ENCODE data around the gene RFX3.

RFX3 gene

DNA sequence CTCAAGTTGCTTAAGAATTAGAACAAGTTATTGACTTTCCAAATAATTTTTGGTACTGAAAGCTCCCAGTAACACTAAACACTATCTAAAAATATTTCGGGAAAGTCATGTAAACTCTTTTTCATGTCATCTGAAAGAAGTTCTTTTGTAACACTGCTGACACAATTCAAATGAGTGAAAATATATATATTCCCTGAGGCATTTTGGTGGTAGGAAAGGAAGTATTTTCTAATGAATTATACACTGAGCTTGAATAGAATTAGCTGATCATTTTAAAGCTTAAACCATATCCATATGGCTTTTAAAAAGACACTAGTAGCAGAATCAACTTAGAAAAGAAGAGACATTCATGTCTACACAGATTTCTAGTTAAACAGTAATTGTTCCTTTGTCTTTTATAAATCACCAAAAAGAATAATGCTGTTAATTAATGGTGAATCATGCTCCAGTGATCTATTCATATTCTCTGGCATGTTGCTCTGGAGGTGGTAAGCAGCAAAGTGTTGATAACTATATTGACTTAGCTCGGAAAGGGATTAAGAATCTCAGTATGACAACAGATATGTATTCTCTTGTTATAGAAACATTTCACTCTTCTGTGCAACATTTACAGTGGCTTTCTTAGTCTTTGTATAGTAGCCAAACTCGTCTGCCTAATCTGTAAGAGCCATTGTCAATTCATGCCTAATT, 27.4 kb upstream of the RFX3 start:
- Histone ChIP-seq H3K27ac (ENCODE audit: low read depth, low read length) (no peak overlapping the region), H4K20me1 (ENCODE audit: control insufficient read depth, insufficient read depth, low read depth, low read length) (no peaks in the 10 kb centered on the region), H3K79me2 (ENCODE audit: control insufficient read depth, low read length) (no peaks in the 10 kb centered on the region), H3F3A (ENCODE audit: control insufficient read depth, insufficient read depth) (no peaks in the 10 kb centered on the region), H3K27me3 (ENCODE audit: control insufficient read depth, low read length) (no peaks in the 10 kb centered on the region), H3K4me2 (ENCODE audit: low read length) (no peak overlapping the region), H3K36me3 (ENCODE audit: control insufficient read depth, low read length) (no peaks in the 10 kb centered on the region), H3K9me2 (replicated peaks; ENCODE audit: control insufficient read depth, low read length) (no peaks in the 10 kb centered on the region), H3K4me1 (ENCODE audit: control insufficient read depth, low read length) (no peaks in the 10 kb centered on the region), H3K4me3 (ENCODE audit: low read length) (no peak overlapping the region), H3K9me3 (ENCODE audit: control insufficient read depth, insufficient read depth, low read length) (no peaks in the 10 kb centered on the region)
- no peak for TF ChIP-seq EZH2phosphoT487 (IDR thresholded peaks at IDR 0.05; ENCODE audit: borderline replicate concordance, low read length)
- TF ChIP-seq, protein P1, sequence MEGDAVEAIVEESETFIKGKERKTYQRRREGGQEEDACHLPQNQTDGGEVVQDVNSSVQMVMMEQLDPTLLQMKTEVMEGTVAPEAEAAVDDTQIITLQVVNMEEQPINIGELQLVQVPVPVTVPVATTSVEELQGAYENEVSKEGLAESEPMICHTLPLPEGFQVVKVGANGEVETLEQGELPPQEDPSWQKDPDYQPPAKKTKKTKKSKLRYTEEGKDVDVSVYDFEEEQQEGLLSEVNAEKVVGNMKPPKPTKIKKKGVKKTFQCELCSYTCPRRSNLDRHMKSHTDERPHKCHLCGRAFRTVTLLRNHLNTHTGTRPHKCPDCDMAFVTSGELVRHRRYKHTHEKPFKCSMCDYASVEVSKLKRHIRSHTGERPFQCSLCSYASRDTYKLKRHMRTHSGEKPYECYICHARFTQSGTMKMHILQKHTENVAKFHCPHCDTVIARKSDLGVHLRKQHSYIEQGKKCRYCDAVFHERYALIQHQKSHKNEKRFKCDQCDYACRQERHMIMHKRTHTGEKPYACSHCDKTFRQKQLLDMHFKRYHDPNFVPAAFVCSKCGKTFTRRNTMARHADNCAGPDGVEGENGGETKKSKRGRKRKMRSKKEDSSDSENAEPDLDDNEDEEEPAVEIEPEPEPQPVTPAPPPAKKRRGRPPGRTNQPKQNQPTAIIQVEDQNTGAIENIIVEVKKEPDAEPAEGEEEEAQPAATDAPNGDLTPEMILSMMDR (IDR thresholded peaks at IDR 0.05; ENCODE audit: low read depth, low read length, poor library complexity, severe bottlenecking) = no peak

DNA sequence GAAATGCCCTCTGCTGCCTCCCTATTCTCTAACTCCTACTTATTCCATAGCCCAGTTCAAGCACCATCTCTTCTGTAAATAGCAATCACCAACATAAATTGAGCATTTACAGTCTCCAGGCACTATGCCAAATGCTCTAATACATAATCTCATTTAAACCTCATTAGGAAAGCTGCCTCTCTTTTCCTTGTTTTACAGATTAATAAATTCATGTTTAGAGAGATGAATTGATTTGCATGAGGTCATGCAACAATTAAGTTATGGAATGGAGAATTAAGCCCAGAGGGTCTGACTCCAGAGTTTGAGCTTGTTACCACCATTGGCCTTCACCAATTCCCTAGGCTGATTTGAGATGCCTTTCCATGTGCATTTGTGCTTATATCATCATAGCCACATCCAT, 23.4 kb upstream of the RFX3 start:
- Histone ChIP-seq H3F3A (ENCODE audit: control insufficient read depth, insufficient read depth) (no peaks in the 10 kb centered on the region), H4K20me1 (ENCODE audit: control insufficient read depth, insufficient read depth, low read depth, low read length) (no peaks in the 10 kb centered on the region), H3K27me3 (ENCODE audit: control insufficient read depth, low read length) (no peaks in the 10 kb centered on the region), H3K79me2 (ENCODE audit: control insufficient read depth, low read length) (no peaks in the 10 kb centered on the region), H3K27ac (ENCODE audit: low read depth, low read length) (no peak overlapping the region), H3K36me3 (ENCODE audit: control insufficient read depth, low read length) (no peaks in the 10 kb centered on the region), H3K9me3 (ENCODE audit: control insufficient read depth, insufficient read depth, low read length) (no peaks in the 10 kb centered on the region), H3K4me2 (ENCODE audit: low read length) (no peak overlapping the region), H3K9me2 (replicated peaks; ENCODE audit: control insufficient read depth, low read length) (0 out of 2 replicates have a peak, but pooled peaks cover 2% of the 10 kb centered on the region), H3K4me1 (ENCODE audit: control insufficient read depth, low read length) (no peaks in the 10 kb centered on the region), H3K4me3 (ENCODE audit: low read length) (no peak overlapping the region)
- no peak for TF ChIP-seq EZH2phosphoT487 (IDR thresholded peaks at IDR 0.05; ENCODE audit: borderline replicate concordance, low read length)
- TF ChIP-seq, protein P1 (IDR thresholded peaks at IDR 0.05; ENCODE audit: low read depth, low read length, poor library complexity, severe bottlenecking) = no peak

DNA sequence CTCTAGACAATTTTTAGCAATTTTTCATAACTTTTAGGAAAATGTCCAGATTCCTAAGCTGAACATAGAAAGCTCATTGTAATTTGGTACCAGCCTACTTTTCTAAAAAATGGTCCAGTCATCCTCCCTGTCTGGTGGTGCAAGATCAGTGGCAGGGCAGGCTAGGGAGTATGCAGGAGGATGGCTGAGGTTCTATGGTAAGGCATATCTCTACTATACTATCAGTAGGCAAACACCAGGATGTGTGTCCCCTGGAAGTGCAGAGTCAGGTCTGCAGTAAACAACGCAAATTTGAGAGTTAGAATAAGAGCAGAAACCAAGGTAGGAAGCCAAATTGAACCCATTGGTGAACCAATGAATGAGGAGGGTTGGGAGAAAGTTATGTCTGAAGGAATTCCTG, 22.8 kb upstream of the RFX3 start:
- TF ChIP-seq, protein P1 (IDR thresholded peaks at IDR 0.05; ENCODE audit: low read depth, low read length, poor library complexity, severe bottlenecking) = no peak
- TF ChIP-seq EZH2phosphoT487 (IDR thresholded peaks at IDR 0.05; ENCODE audit: borderline replicate concordance, low read length) = no peak
- no peaks in the 10 kb centered on the region for H3K36me3 ChIP-seq (ENCODE audit: control insufficient read depth, low read length)
- H3K4me2 ChIP-seq (ENCODE audit: low read length) = no peak overlapping the region
- H3K4me1 ChIP-seq (ENCODE audit: control insufficient read depth, low read length) = no peaks in the 10 kb centered on the region
- no peaks in the 10 kb centered on the region for H3K79me2 ChIP-seq (ENCODE audit: control insufficient read depth, low read length)
- no peaks in the 10 kb centered on the region for H3F3A ChIP-seq (ENCODE audit: control insufficient read depth, insufficient read depth)
- no peaks in the 10 kb centered on the region for H3K9me3 ChIP-seq (ENCODE audit: control insufficient read depth, insufficient read depth, low read length)
- H3K27me3 ChIP-seq (ENCODE audit: control insufficient read depth, low read length) = no peaks in the 10 kb centered on the region
- H3K4me3 ChIP-seq (ENCODE audit: low read length) = no peak overlapping the region
- no peaks in the 10 kb centered on the region for H4K20me1 ChIP-seq (ENCODE audit: control insufficient read depth, insufficient read depth, low read depth, low read length)
- H3K27ac ChIP-seq (ENCODE audit: low read depth, low read length) = no peak overlapping the region
- H3K9me2 ChIP-seq (replicated peaks; ENCODE audit: control insufficient read depth, low read length) = 0 out of 2 replicates have a peak, but pooled peaks cover 2% of the 10 kb centered on the region

Data from DOHH2 (cell line).